GM18517 (cell line): Measurements from ENCODE around the gene ENO2.

Source experiments
- ATAC-seq: cut with Tn5 transposase; IDR thresholded peaks from one replicate; pipeline ENCODE4 v1.9.1; 2021; ENCODE audit warnings: mild to moderate bottlenecking, moderate library complexity; ENCODE audit not compliant: unreplicated experiment

The ENO2 gene

GRCh38 chr12:6929466-6930452, 15.4 kb downstream of the ENO2 start:
- no peak for ATAC-seq

DNA sequence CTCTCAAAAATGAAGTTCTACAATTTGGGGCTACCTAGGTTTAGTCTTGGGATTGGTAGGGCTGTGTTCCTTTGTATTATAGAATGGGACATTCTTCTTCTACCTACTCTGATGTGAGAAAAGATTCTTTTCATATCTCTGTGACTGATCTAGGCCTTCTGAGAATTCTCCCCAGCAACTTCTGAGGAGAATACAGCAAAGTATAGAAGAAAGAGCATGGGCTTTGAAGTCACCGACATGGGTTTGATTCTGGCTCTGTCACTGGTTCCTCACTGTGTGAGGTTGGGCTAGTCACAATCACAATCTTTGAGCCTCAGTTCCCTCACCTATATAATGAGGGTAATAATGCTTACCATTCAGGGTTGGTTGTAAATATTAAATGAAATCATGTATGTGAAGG, 18.4 kb downstream of the ENO2 start:
- no peak for ATAC-seq

DNA sequence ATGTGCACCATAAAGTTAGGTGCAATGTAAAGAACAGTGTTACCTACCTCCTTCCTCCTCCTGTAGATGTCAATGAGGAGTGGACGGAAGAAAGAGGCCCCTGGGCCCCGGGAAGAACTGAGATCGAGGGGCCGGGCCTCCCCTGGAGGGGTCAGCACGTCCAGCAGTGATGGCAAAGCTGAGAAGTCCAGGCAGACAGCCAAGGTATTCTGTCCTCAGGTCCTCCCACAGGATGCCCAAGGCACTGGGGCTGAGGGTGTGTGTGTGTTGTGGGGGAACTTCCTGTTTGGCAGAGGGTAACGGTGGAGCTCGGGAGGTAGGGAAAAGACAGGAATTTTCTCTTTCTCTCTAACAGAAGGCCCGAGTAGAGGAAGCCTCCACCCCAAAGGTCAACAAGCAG, 19.7 kb downstream of the ENO2 start:
- no peak for ATAC-seq

DNA sequence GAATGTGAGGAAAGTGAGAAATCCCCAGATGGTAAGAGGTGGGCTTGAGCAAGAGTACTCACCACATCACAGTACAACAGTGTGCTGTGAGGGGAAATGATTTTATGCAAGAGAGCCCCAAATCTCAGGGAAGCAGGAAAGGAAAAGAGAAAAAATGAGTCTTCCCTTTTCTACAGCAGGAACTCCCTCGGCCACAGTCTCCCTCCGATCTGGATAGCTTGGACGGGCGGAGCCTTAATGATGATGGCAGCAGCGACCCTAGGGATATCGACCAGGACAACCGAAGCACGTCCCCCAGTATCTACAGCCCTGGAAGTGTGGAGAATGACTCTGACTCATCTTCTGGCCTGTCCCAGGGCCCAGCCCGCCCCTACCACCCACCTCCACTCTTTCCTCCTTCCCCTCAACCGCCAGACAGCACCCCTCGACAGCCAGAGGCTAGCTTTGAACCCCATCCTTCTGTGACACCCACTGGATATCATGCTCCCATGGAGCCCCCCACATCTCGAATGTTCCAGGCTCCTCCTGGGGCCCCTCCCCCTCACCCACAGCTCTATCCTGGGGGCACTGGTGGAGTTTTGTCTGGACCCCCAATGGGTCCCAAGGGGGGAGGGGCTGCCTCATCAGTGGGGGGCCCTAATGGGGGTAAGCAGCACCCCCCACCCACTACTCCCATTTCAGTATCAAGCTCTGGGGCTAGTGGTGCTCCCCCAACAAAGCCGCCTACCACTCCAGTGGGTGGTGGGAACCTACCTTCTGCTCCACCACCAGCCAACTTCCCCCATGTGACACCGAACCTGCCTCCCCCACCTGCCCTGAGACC, 21.2 kb downstream of the ENO2 start:
- ATAC-seq = no peak

GRCh38 chr12:6936194-6936635, 21.8 kb downstream of the ENO2 start:
- no peak for ATAC-seq

DNA sequence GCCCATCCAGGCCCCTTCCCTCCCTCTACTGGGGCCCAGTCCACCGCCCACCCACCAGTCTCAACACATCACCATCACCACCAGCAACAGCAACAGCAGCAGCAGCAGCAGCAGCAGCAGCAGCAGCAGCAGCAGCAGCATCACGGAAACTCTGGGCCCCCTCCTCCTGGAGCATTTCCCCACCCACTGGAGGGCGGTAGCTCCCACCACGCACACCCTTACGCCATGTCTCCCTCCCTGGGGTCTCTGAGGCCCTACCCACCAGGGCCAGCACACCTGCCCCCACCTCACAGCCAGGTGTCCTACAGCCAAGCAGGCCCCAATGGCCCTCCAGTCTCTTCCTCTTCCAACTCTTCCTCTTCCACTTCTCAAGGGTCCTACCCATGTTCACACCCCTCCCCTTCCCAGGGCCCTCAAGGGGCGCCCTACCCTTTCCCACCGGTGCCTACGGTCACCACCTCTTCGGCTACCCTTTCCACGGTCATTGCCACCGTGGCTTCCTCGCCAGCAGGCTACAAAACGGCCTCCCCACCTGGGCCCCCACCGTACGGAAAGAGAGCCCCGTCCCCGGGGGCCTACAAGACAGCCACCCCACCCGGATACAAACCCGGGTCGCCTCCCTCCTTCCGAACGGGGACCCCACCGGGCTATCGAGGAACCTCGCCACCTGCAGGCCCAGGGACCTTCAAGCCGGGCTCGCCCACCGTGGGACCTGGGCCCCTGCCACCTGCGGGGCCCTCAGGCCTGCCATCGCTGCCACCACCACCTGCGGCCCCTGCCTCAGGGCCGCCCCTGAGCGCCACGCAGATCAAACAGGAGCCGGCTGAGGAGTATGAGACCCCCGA, 22.5 kb downstream of the ENO2 start:
- ATAC-seq = no peak

- peak; percentile 86 for ATAC-seq
Measured at GRCh38 chr12:6937481-6938352, 23.3 kb downstream of the ENO2 start.

DNA sequence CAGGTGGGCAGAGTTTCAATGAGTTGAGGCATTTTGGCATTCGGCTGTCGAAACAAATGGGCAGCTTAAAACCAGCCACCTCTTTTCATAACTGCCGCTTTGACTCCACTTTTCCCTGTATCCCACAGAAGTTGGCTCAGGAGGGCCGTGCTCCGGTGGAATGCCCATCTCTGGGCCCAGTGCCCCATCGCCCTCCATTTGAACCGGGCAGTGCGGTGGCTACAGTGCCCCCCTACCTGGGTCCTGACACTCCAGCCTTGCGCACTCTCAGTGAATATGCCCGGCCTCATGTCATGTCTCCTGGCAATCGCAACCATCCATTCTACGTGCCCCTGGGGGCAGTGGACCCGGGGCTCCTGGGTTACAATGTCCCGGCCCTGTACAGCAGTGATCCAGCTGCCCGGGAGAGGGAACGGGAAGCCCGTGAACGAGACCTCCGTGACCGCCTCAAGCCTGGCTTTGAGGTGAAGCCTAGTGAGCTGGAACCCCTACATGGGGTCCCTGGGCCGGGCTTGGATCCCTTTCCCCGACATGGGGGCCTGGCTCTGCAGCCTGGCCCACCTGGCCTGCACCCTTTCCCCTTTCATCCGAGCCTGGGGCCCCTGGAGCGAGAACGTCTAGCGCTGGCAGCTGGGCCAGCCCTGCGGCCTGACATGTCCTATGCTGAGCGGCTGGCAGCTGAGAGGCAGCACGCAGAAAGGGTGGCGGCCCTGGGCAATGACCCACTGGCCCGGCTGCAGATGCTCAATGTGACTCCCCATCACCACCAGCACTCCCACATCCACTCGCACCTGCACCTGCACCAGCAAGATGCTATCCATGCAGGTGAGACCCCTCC, 24.2 kb downstream of the ENO2 start:
- ATAC-seq = no peak

DNA sequence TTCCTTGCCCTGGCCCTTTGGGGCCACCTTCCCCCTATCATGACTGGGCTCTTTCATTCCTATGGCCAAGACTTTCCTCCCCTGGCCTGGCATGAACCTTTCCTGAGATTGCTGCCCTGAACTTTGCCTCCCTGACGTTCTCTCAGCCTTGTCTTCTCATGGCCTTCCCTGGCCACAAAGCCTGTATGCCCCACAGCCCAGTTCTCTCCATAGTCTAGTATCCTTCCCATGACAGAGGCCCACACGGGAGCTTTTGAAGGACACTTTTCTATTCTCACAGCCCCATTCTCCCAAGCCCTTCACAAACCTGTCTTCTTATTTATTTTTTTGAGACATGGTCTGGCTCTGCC, 24.8 kb downstream of the ENO2 start:
- ATAC-seq = no peak

- ATAC-seq = no peak
Measured at GRCh38 chr12:6941267-6941666, 26.9 kb downstream of the ENO2 start.

- no peak for ATAC-seq
Measured at GRCh38 chr12:6941782-6942181, 27.4 kb downstream of the ENO2 start.

DNA sequence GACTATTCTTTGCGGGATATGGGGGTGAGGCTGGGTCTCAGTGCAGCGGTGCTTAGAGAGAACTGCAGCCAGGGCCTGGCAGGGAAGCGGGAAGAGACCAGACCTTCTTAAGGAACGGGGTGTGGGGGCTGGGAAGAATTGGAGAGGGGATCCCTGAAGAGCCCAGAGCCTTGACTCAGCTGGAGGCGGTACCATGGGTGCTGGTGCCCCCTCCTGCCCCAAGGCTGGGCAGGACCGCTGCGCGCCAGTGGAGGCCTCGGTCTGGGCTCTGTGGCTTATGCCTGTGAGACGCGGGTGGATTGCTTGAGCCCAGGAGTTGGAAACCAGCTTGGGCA, 27.9 kb downstream of the ENO2 start:
- ATAC-seq = no peak

DNA sequence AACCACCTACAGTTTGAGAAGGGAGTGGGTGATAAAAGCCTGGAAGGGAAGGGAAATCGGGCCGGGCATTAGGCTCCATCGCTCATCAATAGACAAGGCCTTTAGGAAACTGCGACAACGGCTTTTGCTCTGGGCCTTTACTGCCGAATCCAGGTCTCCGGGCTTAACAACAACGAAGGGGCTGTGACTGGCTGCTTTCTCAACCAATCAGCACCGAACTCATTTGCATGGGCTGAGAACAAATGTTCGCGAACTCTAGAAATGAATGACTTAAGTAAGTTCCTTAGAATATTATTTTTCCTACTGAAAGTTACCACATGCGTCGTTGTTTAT, 29.0 kb downstream of the ENO2 start:
- ATAC-seq = peak; percentile 38

GRCh38 chr12:6943722-6944380, 29.5 kb downstream of the ENO2 start, which contains the start of the genes C12orf57 and RNU7-1:
Gene C12orf57, plus strand, starts transcription at chr12:6944022. Its CDS starts 100 bp downstream, at chr12:6944122.
Gene RNU7-1, plus strand, starts transcription at chr12:6943816.
- ATAC-seq = peak; percentile 50

DNA sequence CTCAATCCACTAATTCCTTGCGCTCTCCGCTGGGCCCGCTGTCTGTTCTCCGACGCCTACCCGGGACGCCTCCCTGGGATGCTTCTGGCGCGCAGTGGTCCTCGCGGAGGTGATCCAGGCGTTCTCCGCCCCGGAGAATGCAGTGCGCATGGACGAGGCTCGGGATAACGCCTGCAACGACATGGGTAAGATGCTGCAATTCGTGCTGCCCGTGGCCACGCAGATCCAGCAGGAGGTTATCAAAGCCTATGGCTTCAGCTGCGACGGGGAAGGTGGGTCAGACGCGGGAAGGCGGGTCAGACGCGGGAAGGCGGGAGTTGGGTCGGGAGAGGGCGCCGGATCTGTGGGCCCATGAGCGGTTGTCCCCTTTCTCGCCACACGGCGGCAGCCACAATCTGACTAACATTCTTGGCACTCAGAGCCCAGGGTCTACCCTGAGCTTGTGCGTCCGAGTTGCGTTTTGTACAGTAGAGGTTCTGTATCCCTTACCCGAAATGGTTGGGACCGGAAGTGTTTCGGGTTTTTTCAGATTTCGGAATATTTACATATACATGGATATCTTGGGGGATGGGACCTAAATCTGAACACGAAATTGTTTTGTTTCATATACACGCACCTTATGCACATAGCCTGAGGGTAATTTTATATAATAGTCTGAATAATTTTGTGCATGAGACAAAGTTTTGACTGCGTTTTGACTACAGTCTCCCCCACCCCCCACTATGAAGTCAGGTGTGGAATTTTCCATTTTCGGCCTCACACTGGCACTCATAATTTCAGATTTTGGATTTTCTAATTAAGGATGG, 30.2 kb downstream of the ENO2 start:
- peak; percentile 47 for ATAC-seq

DNA sequence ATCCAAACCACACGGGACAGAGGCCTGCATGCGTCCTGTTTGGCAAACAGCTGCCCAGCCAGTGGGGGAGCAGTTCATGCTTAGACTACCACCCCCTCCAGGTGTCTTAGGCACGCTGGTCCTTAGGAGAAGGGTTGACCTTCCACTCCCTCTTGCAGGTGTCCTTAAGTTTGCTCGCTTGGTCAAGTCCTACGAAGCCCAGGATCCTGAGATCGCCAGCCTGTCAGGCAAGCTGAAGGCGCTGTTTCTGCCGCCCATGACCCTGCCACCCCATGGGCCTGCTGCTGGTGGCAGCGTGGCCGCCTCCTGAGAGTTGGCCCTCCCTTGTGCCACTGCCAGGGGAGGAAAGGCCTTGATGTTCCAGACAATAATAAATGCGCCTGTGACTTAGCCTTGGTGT, 31.2 kb downstream of the ENO2 start:
- ATAC-seq = no peak

GRCh38 chr12:6946033-6946919, 31.9 kb downstream of the ENO2 start:
- ATAC-seq = no peak
